Activated CD8-positive, alpha-beta memory T cell treated with anti-CD3 and anti-CD28 coated beads for 36 hours (primary cell): Measurements from ENCODE around the gene MACROD2. TPM values are rescaled to one million over a fixed set of nuclear protein-coding genes. Genes with fewer than 3 reads are reported as not detected.

Experiments
- CTCF ChIA-PET: fragments of 350-600 bp; sonication (Branson Sonifier 250); formaldehyde crosslinking; loops from one replicate; lab custom pipeline; 2021; ENCODE audit warnings: antibody characterized with exemption; lab: Charles Lee
- POLR2A ChIA-PET: fragments of 350-600 bp; sonication (Branson Sonifier 250); formaldehyde crosslinking; loops from one replicate; lab custom pipeline; 2021; ENCODE audit warnings: antibody characterized with exemption; lab: Charles Lee
- total RNA-seq, 2 experiments: library from RNA; stranded (reverse); gene quantifications; one replicate each; pipeline ENCODE4 v1.2.3, GENCODE V29; 2021

The MACROD2 gene
- total RNA-seq, 2 experiments from 2014 or later, result not detected

- ChIA-PET CTCF (no interaction called here), POLR2A (no interaction called here)
Observed at GRCh38 chr20:15379681-15380296, 1384.5 kb downstream of the MACROD2 start.

GRCh38 chr20:15380770-15381169 is 1385.5 kb downstream of the MACROD2 start:
- POLR2A ChIA-PET, result no interaction called here
- CTCF ChIA-PET, result no interaction called here

- CTCF ChIA-PET, result interaction anchor here (0.7 kb wide), 1 partner anchor 806 kb away, joined by 3 read pairs; no protein-coding TSS in a partner anchor
- POLR2A ChIA-PET, result no interaction called here
Observed at GRCh38 chr20:15387228-15387627, 1391.9 kb downstream of the MACROD2 start.

GRCh38 chr20:15395457-15395856 is 1400.1 kb downstream of the MACROD2 start:
- ChIA-PET POLR2A (no interaction called here), CTCF (no interaction called here)

GRCh38 chr20:15396026-15396425 is 1400.7 kb downstream of the MACROD2 start:
- ChIA-PET CTCF (no interaction called here), POLR2A (no interaction called here)

GRCh38 chr20:15396900-15397299 is 1401.6 kb downstream of the MACROD2 start:
- ChIA-PET POLR2A (no interaction called here), CTCF (no interaction called here)

GRCh38 chr20:15399781-15400180 is 1404.5 kb downstream of the MACROD2 start:
- POLR2A ChIA-PET, result no interaction called here
- CTCF ChIA-PET, result no interaction called here

- POLR2A ChIA-PET, result no interaction called here
- CTCF ChIA-PET, result no interaction called here
Observed at GRCh38 chr20:15406072-15406471, 1410.8 kb downstream of the MACROD2 start.

- CTCF ChIA-PET, result no interaction called here
- POLR2A ChIA-PET, result no interaction called here
Observed at GRCh38 chr20:15411781-15412180, 1416.5 kb downstream of the MACROD2 start.

- CTCF ChIA-PET, result no interaction called here
- POLR2A ChIA-PET, result no interaction called here
Observed at GRCh38 chr20:15415908-15416307, 1420.6 kb downstream of the MACROD2 start.

GRCh38 chr20:15419856-15420255 is 1424.5 kb downstream of the MACROD2 start:
- CTCF ChIA-PET, result no interaction called here
- POLR2A ChIA-PET, result no interaction called here

GRCh38 chr20:15422966-15423365 is 1427.7 kb downstream of the MACROD2 start:
- ChIA-PET CTCF (no interaction called here), POLR2A (no interaction called here)

GRCh38 chr20:15439551-15439950 is 1444.2 kb downstream of the MACROD2 start:
- CTCF ChIA-PET, result no interaction called here
- POLR2A ChIA-PET, result no interaction called here

- ChIA-PET POLR2A (no interaction called here), CTCF (no interaction called here)
Observed at GRCh38 chr20:15440049-15440820, 1444.9 kb downstream of the MACROD2 start.

GRCh38 chr20:15445056-15445840 is 1449.9 kb downstream of the MACROD2 start:
- CTCF ChIA-PET, result no interaction called here
- POLR2A ChIA-PET, result no interaction called here

- ChIA-PET POLR2A (no interaction called here), CTCF (no interaction called here)
Observed at GRCh38 chr20:15446373-15446772, 1451.1 kb downstream of the MACROD2 start.

- ChIA-PET CTCF (no interaction called here), POLR2A (interaction anchor here (0.7 kb wide), 1 partner anchor 1016 kb away, joined by 4 read pairs; no protein-coding TSS in a partner anchor)
Observed at GRCh38 chr20:15447549-15447948, 1452.2 kb downstream of the MACROD2 start.

GRCh38 chr20:15449061-15449460 is 1453.7 kb downstream of the MACROD2 start:
- ChIA-PET POLR2A (no interaction called here), CTCF (no interaction called here)

GRCh38 chr20:15451241-15451640 is 1455.9 kb downstream of the MACROD2 start:
- CTCF ChIA-PET, result no interaction called here
- POLR2A ChIA-PET, result no interaction called here

GRCh38 chr20:15455279-15455678 is 1460.0 kb downstream of the MACROD2 start:
- ChIA-PET CTCF (no interaction called here), POLR2A (no interaction called here)
